HTR-8/SVneo (cell line): ENCODE results near the gene USP44.
"Not testable (repeated sequence)": the region's sequence is repeated elsewhere in the genome, so short reads cannot be mapped to it uniquely, and the experiment has no call there.

Experiments
- DNase-seq: peaks from one replicate; pipeline ENCODE4 v3.0.0; 2011; ENCODE audit warnings: low spot score, mixed read lengths; ENCODE audit not compliant: insufficient read length
- FAIRE-seq: peaks from 2 replicates; lab custom pipeline; 2011; peaks lifted over from hg19 to GRCh38; lab: Jason Lieb, UNC

The USP44 gene

DNA sequence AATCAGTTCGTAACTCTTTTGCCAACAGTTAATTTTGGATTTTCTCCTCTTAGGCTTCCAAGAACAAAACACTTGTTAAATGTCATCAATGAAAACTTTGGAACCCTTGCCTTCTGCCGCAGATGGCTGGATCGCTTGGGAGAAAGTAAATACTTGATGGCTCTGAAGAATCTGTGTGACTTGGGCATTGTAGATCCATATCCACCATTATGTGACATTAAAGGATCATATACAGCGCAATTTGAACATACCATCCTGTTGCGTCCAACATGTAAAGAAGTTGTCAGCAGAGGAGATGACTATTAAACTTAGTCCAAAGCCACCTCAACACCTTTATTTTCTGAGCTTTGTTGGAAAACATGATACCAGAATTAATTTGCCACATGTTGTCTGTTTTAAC, 37.7 kb downstream of the USP44 start:
- FAIRE-seq (no peak), DNase-seq (no peak)

DNA sequence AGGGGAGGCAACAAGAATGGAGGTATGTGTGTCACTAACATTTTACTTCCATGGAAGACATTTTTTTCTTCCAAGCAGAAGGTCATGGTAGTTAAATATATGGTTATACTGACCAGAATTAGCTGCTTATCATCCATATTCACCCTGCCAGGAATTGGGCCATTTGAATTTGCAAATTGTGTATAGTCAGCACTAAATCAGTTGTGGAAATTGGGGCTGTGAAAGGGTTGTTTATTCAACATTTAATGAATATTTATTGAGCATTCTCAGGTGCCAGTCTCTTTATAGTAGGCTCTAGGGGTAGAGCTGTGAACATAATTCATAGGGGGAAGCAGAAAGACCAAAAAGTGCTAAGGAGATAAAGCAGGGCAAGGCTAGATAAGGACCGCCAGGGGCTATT, 39.3 kb downstream of the USP44 start:
- FAIRE-seq (no peak), DNase-seq (no peak)

DNA sequence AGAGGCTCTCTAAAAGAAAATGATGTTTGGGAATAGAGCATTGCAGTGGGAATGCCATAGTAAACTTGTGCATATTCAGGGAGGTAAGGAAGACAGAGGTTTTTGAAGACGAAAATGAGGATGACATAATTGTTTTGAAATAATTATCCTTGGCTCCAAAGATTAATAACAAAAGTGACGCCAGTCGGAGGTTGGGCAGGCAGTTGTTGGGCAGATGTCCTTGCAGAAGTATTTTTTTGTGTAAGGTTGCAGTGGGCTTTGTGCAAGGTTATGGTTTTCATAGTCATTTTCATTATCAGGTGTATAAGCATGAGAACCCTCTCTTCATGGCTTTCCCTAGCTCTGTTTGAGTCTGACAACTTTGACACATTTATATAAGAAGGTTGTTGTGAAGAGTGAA, 42.0 kb downstream of the USP44 start:
- FAIRE-seq (no peak), DNase-seq (no peak)

DNA sequence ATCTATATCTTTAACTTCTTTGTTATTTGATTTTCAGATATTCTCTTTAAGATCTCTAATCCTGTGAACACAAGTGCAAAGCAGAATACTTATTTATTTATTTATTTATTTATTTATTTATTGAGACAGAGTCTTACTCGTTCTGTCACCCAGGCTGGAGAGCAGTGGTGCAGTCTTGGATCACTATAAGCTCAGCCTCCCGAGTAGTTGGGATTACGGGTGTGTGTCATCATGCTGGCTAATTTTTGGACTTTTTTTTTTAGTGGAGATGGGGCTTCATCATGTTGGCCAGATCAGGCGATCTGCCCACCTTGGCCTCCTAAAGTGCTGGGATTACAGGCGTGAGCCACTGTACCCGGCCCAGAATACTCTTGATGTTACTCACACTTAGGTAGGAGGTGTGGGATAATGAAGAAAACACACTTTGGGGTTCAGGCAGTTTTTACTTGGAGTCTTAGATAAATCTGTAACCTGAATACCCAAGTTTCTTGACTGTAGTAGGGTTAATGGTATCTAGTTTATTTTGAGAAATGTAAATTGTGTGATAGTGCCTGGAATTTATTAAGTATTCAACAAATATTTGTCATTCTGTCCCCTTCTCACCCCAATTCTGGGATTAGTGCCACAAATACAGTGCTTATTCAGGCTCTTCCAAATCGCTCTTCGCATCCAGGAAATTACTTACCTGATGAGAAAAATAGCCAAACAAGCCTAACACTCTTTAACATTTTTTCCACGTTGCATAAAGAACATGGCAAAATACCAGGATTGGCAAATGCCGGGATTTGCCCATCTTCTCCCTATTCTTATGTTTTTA, 44.4 kb downstream of the USP44 start:
- FAIRE-seq = no peak
- no peak for DNase-seq

DNA sequence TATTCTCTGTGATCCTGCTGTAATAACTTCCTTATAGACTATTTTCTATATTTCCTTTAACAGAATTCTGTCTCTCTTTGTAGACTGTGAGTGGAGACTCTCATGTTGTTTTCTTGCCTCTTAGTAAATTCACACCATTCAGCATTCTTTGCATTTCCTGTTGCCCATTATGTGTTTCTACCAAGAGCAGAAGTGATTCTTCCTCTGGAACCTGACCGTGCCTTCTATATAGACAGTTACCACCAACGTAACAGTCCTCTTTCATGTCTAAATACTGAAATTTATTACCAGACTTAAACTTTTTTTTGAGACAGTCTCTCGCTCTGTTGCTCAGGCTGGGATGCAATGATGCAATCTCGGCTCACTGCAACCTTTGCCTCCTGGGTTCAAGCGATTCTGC, 46.2 kb downstream of the USP44 start:
- no peak for FAIRE-seq

DNA sequence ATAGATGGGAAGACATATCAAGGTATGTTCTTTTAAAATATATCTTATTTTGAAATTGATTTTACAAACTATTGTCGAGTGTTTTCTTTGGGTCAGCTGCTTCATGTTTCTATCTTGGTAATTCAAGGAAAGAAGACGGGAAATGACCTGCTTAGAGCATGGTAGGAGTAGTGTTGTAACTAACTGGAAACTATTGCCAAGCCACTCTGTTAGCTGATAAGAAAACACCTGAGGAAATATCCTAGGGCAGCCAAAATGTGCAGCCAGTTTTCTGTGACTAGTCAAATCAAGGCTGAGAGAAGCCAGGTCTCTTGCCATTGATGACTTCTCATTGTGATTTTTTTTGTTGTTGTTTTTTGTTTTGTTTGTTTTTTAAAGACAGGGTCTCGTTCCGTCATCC, 47.1 kb downstream of the USP44 start:
- DNase-seq (no peak), FAIRE-seq (no peak)

More for the DNA sequence above, 46.2 kb downstream of the USP44 start:
- DNase-seq = no peak

DNA sequence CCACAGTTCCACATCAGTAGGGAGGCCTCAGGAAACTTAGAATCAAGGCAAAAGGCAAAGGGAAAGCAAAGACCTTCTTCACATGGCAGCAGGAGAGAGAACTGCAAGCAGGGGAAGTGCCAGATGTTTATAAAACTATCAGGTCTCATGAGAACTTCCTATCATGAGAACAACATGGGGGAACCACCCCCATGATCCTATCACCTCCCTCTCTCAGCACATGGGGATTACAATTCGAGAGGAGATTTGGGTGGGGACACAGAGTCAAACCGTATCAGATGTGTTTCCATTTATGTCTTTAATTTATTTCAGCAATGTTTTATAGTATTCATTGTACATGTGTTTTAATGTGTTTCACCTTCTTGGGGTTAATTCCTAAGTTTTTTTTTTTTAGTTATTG, 51.5 kb downstream of the USP44 start:
- FAIRE-seq (no peak), DNase-seq (no peak)

DNA sequence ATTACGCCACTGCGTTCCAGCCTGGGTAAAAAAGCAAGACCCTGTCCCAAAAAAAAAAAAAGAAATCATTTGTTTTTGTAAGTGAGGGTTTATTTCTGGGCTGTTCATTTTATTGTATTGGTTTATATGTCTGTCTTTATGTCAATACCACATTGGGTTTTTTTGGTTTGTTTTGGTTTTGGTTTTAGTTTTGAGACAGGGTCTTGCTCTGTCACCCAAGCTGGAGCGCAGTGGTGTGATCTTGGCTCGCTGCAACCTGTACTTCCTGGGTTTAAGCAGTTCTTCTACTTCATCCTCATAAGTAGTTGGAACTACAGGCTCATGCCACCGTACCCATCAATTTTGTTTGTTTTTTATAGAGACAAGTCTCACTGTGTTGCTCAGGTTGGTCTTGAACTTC, 52.3 kb downstream of the USP44 start:
- DNase-seq (no peak), FAIRE-seq (no peak)

DNA sequence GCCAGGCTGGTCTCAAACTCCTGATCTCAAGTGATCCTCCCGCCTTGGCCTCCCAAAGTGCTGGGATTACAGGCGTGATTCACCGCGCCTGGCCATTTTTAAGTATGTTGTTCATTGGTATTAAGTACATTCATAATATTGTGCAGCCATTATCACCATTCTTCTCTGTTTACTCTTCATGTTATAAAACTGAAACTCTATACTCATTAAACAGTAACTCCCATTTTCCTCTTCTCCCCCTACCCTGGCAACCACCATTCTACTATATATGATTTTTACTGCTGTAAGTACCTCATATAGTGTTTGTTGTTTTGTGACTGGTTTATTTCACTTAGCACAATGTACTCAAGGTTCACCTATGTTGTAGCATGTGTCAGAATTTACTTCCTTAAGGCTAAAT, 54.2 kb downstream of the USP44 start:
- FAIRE-seq = no peak
- DNase-seq = no peak

DNA sequence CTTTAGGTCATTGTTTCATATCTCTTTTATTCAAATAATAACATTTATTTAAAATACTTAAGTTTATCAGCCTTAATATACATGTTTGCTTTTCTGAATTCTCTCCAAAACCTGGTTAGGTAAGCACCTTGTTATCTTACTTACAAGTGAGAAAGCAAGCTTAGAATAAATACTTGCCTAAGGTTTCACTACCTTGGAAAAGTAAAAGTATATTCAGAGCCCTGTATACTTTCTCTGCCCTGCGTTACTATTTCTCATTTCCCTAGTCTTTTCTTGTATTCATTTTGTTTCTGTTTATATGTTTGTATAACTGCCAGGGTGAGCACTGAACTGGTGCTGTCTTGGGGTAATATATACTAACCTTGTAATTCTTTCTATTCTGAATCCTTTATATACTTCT, 55.8 kb downstream of the USP44 start:
- no peak for FAIRE-seq
- no peak for DNase-seq

DNA sequence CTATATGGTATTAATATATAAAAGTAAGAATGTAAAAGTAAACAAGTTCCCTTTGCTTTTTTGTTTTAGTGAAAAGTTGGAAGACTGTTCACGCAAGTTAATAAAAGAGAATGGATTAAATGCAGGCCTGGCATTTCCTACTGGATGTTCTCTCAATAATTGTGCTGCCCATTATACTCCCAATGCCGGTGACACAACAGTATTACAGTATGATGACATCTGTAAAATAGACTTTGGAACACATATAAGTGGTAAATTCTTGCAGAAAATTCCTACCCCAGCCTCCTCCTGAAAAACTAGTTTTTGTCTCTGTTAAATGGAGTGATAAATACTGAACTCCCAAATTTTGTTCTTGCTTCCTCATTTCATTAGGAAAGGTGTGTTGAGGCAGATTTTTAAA, 56.4 kb downstream of the USP44 start:
- FAIRE-seq (no peak), DNase-seq (no peak)

DNA sequence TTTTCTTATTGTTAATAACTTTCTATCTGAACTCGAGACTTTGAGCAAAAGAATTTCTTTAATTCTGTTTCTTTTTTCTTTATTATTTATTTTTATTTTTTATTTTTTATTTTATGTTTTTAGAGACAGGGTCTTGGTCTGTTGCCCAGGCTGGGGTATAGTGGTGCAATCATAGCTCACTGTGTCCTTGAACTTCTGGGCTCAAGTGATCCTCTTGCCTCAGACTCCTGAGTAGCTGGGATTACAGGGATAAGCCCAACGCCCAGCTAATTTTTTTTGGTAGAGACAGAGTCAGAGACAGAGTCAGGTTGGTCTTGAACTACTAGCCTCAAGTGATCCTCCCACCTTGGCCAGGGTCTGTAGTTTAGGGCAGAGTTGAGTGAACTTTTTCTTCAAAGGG, 58.8 kb downstream of the USP44 start:
- FAIRE-seq = no peak
- no peak for DNase-seq

DNA sequence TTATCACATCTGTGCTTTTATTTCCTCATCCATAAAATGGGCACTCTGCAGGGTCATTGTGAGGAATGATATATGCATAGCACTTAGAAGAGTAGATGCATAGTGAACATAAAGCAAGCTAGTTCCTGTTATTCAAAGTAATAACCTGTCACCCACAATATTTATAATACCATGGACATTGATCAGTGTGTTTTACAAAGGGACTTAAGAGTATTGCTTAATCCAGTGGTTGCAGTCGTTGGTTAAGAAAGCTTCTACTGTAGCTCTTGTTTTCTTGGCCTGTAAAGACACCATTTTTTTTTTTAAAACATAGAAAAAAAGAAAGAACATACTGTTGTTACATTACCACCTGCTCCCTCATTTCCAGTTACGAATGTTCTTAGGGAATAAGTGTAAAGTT, 64.3 kb downstream of the USP44 start:
- FAIRE-seq = no peak

DNA sequence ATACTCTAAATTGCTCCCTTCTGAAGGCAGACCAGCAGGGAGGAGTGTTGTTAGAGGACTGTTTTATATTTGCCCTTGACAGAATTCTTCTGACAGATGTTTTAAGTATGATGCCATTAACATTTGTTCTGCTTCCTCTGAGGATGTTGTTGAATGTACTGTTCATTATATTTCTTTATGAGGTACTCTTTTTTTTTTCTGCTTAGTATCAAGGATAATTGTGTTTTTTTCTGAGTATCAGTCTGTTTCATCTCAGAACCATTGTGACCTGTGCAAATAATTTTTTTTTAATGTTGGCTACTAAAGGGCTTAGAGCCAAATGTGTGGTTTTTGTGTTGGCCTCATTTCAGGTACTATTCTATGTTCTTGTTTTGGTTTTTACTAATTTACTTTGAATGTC, 66.8 kb downstream of the USP44 start:
- FAIRE-seq (no peak), DNase-seq (no peak)

More for the DNA sequence above, 64.3 kb downstream of the USP44 start:
- DNase-seq = no peak

DNA sequence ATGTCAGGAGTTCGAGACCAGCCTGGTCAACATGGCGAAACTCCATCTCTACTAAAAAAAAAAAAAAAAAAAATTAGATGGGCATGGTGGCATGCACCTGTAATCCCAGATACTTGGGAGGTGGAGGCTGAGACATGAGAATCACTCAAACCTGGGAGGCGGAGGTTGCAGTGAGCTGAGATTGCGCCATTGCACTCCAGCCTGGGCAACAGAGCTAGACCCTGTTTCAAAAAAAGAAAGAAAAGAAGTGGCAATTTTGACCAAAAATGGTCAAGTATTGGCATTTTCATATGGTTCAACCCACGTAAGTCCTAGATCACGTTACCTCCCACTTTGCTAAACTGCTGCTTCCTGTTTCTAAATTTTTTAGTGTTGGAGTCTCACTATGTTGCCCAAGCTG, 68.7 kb downstream of the USP44 start:
- not testable (repeated sequence) for DNase-seq, FAIRE-seq

DNA sequence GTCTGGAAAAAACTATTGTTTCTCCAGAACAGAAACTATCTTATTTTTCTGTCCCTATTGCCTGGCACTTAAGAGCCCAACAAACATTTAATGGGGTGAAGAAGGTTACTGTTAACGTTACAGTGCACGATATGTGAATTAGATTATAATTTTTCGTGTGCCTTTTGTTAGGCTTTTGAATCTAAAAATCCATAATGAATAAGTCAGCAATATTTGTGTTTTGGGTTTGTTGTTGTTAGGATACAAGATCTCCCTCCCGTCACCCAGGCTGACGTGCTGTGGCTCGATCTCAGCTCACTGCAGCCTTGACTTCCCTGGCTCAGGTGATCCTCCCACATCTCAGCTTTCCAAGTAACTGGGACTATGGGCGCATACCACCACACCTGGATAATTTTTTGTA, 69.4 kb downstream of the USP44 start:
- FAIRE-seq = no peak

DNA sequence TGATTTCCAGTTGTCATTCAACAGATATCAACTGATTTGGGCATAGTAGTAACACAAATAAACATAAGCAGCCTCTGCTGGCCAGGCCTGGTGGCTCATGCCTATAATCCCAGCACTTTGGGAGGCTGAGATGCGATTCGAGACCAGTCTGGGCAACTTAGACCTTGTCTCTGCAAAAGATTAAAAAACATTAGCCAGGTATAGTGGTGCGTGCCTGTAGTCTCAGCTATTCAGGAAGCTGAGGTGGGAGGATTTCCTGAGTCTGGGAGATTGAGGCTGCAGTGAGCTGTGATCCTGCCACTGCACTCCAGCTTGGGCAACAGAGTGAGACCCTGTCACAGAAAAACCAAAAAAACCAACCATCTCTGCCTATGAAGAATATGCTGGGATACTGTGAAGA, 70.2 kb downstream of the USP44 start:
- DNase-seq = no peak
- FAIRE-seq = no peak

More for the DNA sequence above, 69.4 kb downstream of the USP44 start:
- no peak for DNase-seq

DNA sequence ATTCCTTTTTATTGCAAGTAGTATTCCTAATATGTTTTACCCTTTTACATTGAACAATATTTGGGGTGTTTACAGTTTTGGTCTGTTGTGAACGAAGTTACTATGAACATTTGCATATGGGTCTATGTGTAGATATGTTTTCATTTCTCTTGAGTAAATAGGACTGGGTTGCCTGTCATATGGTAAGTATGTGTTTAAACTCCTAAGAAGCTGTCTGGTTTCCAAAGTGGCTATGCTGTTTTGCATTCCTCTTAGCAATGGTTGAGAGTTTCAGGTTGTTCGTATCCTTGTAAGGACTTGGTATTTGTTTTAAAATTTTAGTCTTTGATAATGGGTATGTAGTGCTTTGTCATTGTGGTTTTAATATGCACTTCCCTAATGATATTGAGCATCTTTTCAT, 71.0 kb downstream of the USP44 start:
- no peak for DNase-seq
- FAIRE-seq = no peak

DNA sequence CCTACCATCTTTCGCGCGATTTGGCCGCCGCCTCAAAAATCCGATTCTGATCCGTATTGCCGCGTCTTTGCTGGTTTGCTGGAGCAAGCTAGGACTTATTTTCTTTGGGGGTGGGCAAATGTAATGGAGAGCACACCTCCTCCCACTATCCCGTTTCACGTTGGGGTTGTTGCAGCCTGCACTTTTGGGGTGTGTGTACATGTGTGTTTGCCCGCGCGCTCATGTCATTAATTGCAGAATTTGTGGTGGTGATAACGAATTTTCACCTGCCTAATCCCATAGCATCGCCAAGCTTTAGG, 76.7 kb downstream of the USP44 start:
- FAIRE-seq (no peak), DNase-seq (no peak)

DNA sequence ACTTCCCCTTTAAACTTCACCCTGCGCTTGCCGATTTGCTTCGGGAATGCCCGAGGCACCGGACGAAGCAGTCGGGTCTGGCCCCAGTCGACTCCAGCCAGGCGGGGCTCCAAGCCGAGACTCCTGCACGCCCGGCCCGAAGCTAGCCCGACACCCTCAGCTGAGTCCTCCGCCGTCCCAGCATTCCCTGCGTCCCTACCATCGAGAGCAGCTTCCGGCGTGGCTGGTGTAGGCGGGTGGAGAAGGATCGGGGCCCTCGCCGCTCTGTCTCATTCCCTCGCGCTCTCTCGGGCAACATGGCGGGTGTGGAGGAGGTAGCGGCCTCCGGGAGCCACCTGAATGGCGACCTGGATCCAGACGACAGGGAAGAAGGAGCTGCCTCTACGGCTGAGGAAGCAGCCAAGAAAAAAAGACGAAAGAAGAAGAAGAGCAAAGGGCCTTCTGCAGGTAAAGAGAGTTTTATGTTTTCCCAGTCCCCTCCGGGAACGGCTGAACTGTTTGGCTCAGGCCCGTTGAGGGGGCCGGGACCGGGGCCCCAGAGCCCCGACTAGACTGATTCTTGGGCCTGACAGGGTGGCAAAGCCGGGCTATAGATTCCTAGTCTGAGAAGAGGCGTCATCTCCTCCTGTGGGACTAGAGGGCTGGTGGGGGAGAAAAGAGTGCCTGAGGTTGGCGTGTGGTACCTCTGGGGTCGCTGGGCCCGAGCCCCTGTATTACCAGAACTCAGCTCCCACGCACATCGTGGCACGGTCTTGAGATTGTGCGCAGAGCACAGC, 77.2 kb downstream of the USP44 start, which contains the start of gene METAP2:
METAP2 (plus strand) TSS at position 269 of the 776 bp plus-strand sequence; CDS start at position 297, 28 bp downstream.
- DNase-seq (peak; percentile 95), FAIRE-seq (peak; percentile 96)

DNA sequence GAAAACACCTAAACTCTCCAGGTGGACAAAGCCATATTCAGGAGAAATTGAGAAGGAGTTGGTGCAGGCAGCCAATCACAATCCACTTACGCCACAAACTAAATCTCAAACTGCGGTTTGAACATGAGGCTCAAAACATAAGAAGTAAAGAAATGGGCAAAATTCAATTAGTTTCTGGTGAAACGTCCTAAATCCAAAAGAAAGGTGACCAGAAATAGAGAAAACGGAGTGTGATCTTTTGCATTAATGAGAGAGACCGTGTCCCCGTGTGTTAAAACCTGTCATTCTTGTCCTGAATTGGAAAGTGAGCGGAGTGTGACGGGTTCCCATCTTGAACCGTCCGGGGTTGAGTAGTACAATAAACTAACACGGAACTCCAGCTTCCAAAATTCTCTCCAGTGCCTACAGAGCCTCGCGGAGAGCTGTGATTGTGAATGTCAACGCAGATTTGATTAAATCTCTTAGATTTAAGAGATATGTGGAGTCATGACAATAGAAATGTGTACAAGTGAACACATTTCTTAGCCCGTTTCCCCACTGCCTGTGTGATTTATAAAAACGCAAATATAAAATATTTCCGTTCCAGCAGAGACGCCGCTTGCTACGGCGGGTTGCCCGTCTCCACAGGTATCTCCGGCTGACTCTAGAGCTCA, 77.9 kb downstream of the USP44 start:
- no peak for FAIRE-seq
- peak; percentile 49 for DNase-seq
